Glomerular endothelial cell (primary cell): ENCODE data around the gene TAGAP. TPM values are rescaled to one million over a fixed set of nuclear protein-coding genes. Genes with fewer than 3 reads are reported as not detected.

ENCODE experiments used
- total RNA-seq: library from RNA; depleted of rRNA; stranded (reverse); fragments of >200 nt; gene quantifications from 2 replicates; pipeline ENCODE4 v1.2.3, GENCODE V29; 2015

The TAGAP gene
- total RNA-seq, 1 donor from 2014 or later, result not detected

Other genes with a start within 250 kb of the TAGAP start
- 108 and 114 TPM in 2 replicates for gene EZR, start 225.6 kb downstream of the TAGAP start, total RNA-seq
- gene RSPH3, start 44.8 kb downstream of the TAGAP start, total RNA-seq, result 4.7 and 5.0 TPM in 2 replicates
- gene FNDC1, start 124.4 kb upstream of the TAGAP start, total RNA-seq, result 0.06 TPM in 1 of 2 replicates, not detected in the other